Measurements from ENCODE around the gene GOSR2.
"Not testable (repeated sequence)": the region's sequence is repeated elsewhere in the genome, so short reads cannot be mapped to it uniquely, and the experiment has no call there.

The GOSR2 gene

DNA sequence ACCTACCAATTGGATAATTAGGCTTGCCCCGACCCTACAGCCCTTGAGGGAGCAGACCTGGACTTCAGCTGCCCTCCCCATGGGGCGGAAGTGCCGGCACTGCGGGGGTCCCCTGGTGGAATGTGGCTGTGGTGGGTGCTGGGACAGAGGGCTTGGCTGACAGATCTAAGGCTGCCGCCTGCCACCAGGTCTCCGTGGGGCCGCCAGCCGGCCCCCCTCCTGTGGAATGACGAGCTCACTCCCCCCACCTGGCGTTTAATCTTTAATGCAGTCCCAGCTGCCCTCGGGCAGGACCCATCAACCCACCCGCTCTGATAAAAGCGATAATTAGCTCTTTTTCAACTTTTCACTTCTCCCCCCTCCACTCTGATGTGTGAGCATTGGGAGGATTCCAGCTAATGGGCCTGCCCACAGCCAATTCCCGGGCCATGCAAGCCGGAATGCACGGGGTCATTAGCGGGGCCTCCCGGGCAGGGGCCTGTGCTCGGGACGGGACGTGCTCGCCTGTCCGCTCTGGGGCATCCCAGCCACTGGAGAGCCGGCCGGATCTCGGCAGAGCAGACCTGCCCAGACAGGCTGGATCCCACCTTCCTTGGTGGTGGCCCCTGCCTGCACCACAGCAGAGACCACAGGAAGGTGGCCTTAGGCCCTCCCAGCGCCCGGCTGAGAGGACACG lies 28.3 kb upstream of the GOSR2 start:
- no peak for DNase-seq

GRCh38 chr17:46895171-46895570 lies 27.8 kb upstream of the GOSR2 start:
- no peak for DNase-seq

- no peak for DNase-seq
Observed at GRCh38 chr17:46896991-46897390, 26.0 kb upstream of the GOSR2 start.

GRCh38 chr17:46898364-46898763 lies 24.6 kb upstream of the GOSR2 start:
- no peak for DNase-seq

- no peak for DNase-seq
Observed at GRCh38 chr17:46898860-46899259, 24.1 kb upstream of the GOSR2 start.

DNA sequence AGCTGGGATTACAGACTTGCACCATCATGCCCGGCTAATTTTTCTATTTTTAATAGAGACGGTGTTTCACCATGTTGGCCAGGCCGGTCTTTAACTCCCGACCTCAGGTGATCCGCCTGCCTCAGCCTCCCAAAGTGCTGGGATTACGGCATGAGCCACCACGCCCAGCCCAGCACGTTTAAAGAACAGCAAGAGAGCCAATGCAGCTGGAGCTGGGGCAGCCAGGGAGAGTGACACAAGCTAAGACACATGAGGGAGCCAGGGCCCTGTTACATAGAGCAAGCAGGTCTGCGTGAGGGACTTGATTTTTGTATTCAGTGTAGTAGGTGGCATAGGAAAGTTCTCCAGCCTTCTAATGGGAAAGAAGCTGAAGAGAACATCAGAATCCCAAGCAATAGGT lies 21.7 kb upstream of the GOSR2 start:
- DNase-seq: no peak

DNA sequence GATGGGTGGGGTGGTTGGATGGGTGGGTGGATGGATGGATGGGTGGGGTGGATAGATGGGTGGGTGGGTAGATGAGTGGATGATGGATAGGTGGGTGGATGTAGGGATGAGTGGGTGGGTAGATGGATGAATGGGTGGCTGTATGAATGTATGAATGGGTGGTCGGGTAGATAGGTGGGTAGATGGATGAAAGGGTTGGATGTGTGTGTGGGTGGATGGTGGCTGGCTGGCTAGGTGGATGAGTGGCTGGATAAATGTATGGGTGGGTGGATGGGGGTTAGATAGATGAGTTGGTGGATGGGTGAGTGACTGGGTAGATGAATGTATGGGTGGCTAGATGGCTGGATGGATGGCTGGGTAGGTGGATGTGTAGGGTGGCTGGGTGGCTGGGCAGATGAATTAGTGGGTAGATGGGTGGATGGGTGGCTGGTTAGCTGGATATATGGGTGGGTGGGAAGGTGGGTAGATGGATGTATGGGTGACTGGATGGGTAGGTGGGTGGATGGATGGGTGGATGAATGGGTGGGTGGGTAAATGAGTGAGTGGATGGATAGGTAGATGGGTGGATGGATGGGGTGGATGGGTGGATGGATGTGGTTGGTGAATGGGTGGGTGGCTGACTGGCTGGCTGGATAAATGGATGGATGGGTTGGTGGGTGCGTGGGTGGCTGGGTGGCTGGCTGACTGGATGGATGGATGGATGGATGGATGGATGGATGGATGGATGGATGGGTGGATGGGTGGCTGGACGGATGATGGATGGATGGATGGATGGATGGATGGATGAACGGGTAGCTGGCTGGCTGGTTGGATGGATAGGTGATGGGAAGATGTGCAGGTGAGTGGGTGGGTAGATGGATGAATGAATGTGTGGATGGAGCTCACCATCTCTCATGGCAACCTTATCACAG lies 18.9 kb upstream of the GOSR2 start:
- DNase-seq: no peak

GRCh38 chr17:46908068-46908737 lies 14.8 kb upstream of the GOSR2 start:
- no peak for DNase-seq

DNA sequence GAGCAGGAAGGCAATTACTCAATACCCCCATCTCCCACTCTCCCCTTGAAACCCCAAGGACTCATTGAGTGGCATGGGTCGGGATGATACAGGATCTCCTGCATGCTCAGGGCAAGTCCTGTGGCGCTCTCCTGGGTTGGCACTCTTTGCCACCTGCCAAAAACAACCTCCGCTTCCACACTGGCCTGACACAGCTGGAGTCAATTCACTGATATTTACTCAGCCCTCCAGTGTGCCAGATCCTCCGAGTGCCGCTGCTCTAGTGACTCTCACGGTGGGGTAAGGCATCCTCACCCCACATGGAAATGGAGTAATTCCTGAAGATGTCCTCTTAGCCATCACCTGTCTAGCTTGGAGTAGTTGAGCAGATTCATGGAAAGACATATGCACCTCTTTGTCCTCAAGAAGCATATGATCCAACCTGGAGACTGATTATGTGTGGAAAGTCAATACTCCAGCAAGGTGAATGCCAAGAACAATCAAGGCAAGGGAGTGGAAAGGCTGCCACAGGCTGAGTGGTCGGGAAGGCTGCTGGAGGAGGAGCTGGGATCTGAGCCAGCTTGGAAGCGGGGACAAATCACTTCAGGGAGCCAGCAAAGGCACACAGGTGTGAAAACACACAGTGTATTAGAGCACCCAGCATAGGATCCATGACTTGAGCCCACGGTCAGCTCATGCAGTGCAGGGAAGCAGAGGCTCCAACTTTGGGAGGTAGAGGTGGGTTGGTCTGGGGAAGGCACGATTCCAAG lies 12.6 kb upstream of the GOSR2 start:
- DNase-seq: no peak

DNA sequence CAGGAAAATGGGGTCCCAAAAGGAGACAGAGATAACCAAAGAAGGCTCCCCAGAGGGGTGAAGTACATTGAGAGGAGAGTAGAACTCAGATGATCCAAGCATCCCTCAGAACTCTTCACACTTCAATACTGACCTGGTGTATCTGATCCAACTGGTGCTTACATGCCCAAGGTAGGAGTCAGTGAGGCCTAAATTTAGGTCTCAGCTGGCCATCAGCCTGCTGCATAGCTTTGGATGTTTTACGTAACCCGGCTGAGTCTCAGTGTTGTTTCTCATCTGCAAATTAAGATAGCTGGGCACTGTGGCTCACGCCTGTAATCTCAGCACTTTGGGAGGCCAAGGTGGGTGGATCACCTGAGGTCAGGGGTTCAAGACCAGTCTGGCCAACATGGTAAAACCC lies 11.6 kb upstream of the GOSR2 start:
- DNase-seq: no peak

DNA sequence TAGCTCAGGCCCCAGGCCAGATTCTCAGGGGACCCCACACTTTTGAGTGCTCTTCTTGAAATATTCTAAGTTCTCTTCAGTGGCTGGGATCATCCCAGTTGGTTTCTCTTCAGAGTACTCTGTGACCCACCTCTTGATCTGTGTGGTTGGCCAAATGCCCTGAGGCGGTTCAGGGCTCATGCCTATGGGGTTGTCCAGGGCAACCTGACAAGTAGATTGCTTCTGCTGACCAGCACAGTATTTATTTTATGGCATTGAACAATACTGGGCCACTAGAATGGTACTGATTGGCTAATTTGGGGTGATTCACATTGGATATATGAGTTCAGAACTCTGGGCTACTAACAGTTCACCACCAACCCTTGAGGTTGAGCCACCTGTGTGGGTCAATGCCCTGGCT lies 7.4 kb upstream of the GOSR2 start:
- DNase-seq: no peak

DNA sequence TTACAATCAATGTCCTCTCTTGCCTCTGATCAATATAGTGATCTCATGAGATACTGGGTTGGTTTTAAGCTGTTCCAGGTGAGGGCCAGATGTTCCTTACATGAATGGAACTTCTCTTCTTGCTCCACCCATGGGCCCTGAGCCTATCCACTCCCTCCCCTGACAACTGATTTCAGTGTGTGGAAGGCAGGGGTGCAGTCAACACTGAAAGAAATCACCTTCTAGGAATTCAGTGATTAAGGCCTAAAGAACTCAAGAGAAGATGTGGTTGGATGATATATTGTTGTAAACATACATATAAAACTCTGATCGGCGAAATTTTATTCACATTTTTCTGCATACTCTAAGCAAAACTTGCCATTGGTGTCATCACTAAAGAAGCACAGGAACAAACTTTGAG lies 6.7 kb upstream of the GOSR2 start:
- no peak for DNase-seq

DNA sequence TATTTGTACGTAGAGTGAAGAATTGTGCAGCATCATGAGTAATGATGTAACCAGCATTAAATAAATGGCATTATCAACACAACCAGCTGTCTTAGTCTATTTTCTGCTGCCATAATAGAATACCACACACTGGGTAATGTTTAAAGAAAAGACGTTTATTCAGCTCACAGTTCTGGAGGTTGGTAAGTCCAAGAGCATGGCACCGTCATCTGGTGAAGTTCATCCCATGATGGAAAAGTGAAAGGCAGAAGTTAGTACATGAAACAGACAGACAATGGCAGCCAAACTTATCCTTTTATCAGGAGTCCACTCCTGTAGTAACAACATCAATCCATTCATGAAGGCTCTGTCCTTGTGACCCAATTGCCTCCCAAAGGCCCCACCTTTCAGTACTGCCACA lies 6.3 kb upstream of the GOSR2 start:
- no peak for DNase-seq

DNA sequence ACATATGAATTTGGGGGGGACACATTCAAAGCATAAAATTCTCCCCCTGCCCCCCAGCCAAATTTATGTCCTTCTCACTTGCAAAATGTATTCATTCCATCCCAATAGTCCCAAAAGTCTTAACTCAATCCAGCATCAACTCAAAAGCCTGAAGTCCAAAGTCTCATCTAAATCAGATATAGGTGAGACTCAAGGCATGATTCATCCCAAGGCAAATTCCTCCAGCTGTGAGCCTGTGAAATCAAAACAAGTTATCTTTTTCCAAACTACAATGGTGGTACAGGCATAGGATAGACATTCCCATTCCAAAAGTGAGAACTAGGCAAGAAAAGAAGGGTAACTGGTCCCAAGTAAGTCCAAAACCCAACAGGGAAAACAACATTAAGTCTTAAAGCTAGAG lies 5.9 kb upstream of the GOSR2 start:
- no peak for DNase-seq

DNA sequence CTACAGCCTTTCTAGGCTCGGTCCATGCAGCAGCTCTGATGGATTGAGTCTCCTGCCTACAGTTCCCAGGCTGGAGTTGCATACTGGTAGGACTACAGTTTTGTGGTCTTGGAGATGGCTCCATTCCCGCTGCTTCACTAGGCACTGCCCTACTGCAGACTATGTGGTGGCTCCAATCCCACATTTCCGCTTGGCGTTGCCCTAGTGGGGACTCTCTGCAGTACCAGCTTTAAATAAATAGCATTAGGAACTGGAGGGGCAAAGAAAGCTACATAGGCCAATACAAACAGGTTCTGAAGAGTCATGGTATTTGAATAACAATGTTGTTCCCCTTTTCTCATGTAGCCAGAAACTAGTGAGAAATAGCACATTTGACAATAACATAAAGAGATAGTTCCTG lies 5.4 kb upstream of the GOSR2 start:
- DNase-seq: no peak

GRCh38 chr17:46921962-46922361 lies 998 bp upstream of the GOSR2 start:
- DNase-seq: not testable (repeated sequence)

DNA sequence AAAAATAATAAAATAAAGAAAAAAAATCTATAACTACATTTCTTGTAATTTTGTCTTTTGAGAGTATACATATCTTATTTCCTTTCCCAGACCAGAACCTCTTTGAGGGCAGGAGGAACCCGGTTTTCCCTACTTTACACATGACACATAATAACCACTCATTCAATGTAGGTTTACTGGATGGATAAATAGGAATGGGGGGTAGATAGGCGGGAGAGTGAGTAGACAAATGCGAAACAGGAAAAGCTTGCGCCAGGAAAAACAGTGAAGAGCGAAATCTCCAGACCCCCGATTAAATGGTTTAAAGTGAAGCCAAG lies 515 bp upstream of the GOSR2 start:
- DNase-seq: no peak

DNA sequence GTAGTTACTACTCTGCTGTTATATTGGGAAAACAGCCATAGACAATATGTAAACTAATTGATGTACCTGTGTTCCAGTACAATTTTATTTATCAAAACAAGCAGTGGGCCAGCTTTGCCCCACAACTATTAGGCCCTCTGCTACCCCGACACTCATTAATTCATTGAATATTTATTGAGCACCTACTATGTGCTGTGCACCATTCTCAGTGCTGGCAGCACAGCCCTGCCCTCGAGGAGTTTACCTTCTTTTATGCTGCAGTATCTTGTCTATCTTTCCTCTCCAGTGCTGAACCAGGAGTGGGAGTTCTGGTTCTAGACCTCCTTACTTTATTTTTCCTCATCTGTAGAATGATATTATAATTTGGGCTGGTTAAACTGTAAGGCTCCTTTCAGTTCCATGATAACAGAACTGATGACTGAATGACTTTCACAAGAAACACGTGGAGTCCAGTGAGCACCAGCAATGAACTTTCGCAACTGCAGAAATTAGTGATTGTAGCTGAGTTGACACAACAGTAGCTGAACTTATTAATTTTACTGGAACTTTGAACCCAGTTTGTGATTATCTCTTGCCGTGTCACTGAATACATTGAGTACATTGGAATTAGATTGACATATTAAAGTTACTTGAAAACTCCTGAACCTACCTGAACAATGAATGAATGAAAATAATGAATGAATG lies 2.4 kb downstream of the GOSR2 start:
- DNase-seq: no peak

GRCh38 chr17:46928467-46929261 lies 5.7 kb downstream of the GOSR2 start:
- DNase-seq: no peak

DNA sequence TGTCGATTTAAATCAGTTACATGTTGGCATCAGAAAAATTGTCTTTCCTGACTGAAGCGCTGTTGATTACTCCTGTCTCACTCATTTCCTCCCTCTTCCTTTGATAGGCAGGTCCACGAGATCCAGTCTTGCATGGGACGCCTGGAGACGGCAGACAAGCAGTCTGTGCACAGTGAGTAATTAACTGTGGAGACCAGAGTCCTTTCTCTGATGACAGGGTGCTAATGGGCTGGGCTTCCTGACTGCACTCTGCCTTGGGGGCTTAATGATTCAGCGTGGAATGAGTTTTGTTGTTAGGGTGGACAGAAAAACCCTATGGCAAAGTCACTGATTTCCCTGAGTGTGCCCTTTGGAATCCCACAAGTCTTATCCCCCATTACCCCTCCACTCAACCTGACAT lies 6.5 kb downstream of the GOSR2 start:
- no peak for DNase-seq

- no peak for DNase-seq
Observed at GRCh38 chr17:46930051-46930450, 7.1 kb downstream of the GOSR2 start.

GRCh38 chr17:46931596-46931995 lies 8.6 kb downstream of the GOSR2 start:
- DNase-seq: no peak

Data from CD4-positive, alpha-beta T cell treated with Interferon gamma for 1 hour (primary cell).